Heart right ventricle (tissue), 16 donors: ENCODE results near the gene ZNF318. TPM values are rescaled to one million over a fixed set of nuclear protein-coding genes. Genes with fewer than 3 reads are reported as not detected.

ENCODE experiments used
- ATAC-seq, 8 donors: fragments of 200-7000 bp; cut with Tn5 transposase; one replicate each; pipeline ENCODE4 v1.9.1; 2020; ENCODE audit warnings: mild to moderate bottlenecking in 8 of 8, moderate library complexity in 8 of 8, moderate number of reproducible peaks in 1 of 8
- DNase-seq, 2 donors: peaks; one replicate each; pipeline ENCODE4 v3.0.0-alpha.2; 2020
- H3K27ac ChIP-seq, 10 donors: fragments of 200-600 bp; sonication (generic) in 2 of 10; one replicate each; pipeline versions ENCODE4 v1.5.0 to v1.8.0; 2020 to 2022; ENCODE audit warnings: mild to moderate bottlenecking in 3 of 10
- H3K27me3 ChIP-seq, 7 donors: fragments of 200-600 bp; one replicate each; pipeline ENCODE4 v1.8.0; 2021 to 2022; ENCODE audit warnings: mild to moderate bottlenecking in 2 of 7
- H3K36me3 ChIP-seq, 9 donors: fragments of 200-600 bp; sonication (generic) in 1 of 9; one replicate each; pipeline versions ENCODE4 v1.5.0 to v1.8.0; 2020 to 2022; ENCODE audit warnings: mild to moderate bottlenecking in 2 of 9
- H3K4me1 ChIP-seq, 9 donors: fragments of 200-600 bp; sonication (generic) in 1 of 9; one replicate each; pipeline versions ENCODE4 v1.5.0 to v1.8.0; 2020 to 2022; ENCODE audit warnings: mild to moderate bottlenecking in 4 of 9
- H3K4me3 ChIP-seq, 10 donors: fragments of 200-600 bp; sonication (generic) in 2 of 10; one replicate each; pipeline versions ENCODE4 v1.5.0 to v1.8.0; 2020 to 2022; ENCODE audit warnings: mild to moderate bottlenecking in 7 of 10, moderate library complexity in 2 of 10
- H3K9me3 ChIP-seq, 11 donors: fragments of 200-600 bp in 10 of 11; sonication (generic) in 2 of 11; one replicate each; pipeline versions ENCODE4 v1.5.0 to v1.8.0; 2013 to 2022; ENCODE audit warnings: mild to moderate bottlenecking in 2 of 11, control low read depth in 1 of 11, moderate library complexity in 1 of 11
- CTCF ChIP-seq, 9 donors: fragments of 200-600 bp; sonication (generic) in 2 of 9; IDR thresholded peaks; one replicate each; pipeline versions ENCODE4 v1.5.0 to v1.8.0; 2021 to 2022; ENCODE audit warnings: antibody characterized with exemption in 9 of 9, mild to moderate bottlenecking in 5 of 9, moderate library complexity in 1 of 9
- WGBS, 2 donors: extraction: QIAGEN DNeasy Blood & Tissue Kit; methylation state at CpG; one replicate each; pipeline ENCODE4 v1.1.7; 2013; ENCODE audit warnings: inconsistent platforms in 1 of 2; 5-methylcytosine and 5-hydroxymethylcytosine counted together
- intact Hi-C, 10 donors: fragments of 100-400 bp; cut with DNase I; formaldehyde crosslinking; loops; one replicate each; pipeline versions ENCODE4 v1.11.1 to v1.14.2; 2022
- polyA plus RNA-seq, 2 donors: library from polyadenylated mRNA; stranded (reverse); fragments of 200-250 nt; gene quantifications; one replicate each; pipeline ENCODE4 v1.2.3, GENCODE V29; 2013
- total RNA-seq, 10 donors: library from RNA; stranded (reverse); fragmentation: NEBNext Ultra II Directional in 3 of 10; extraction: Animal tissue kit (Norgen Biotek cat#: 25700) in 3 of 10; gene quantifications; one replicate each; pipeline versions ENCODE4 v1.2.1 to v1.2.4, GENCODE V29; 2021 to 2023
- donor health status: Arrhythmogenic right ventricular cardiomyopathy.
- donor health status: ischemic (EF 13 %, LVEDD 7.1; RV severe dilation, severe dysfunction).
- donor health status: healthy with polysubstance abuse.
- donor health status: DM: no; HTN: yes; CAD: no.
- donor health status: DM: no; HTN: no; CAD: no.
- donor health status: ischemic (EF 25% LVEDD 6.9; RV normal size, moderate dysfunction).
- donor health status: ischemic (EF 25% LVEDD 5.7; RV mildly dilated, moderate dysfunction).
- donor health status: healthy.
- donor health status: DM: yes; HTN: yes; CAD: no.
- donor health status: Ischemic cardiomyopathy.
- donor health status: ischemic (EF 35%, LVEDD 5.7; RV mildly dilated, moderate dysfunction).
- donor health status: nonischemic (EF 11% LVEDD 7.7; RV severe dilation, severe dysfunction).
- donor health status: DM: yes; HTN: yes; CAD: no.
- donor health status: PGD.
- donor health status: ischemic (EF 29% LVEDD 5.4; RV normal size, mild dysfunction).
- donor health status: nonischemic (EF 23%, LVEDD 6.1; RV moderate dilation, normal function).

Gene ZNF318
- total and polyA plus RNA-seq, 12 donors = 3.4 to 20.4 (median 13.7) TPM

DNA sequence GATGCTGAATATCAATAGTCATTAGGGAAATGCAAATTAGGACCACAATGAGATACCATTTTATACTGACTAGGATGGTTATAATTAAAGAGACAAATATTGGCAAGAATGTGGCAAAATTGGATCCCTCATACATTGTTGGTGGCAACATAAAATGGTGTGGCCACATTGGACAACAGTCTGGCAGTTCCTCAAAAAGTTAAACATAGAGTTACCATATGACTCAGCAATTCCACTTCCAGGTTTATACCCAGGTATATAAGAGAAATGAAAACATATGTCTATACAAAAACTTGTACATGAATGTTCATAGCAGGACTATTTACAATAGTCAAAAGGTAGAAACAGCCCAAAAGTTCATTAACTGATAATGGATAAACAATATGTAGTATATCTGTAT lies 58.8 kb downstream of the ZNF318 start:
- Histone ChIP-seq H3K27me3 (peaks cover 0 to 6% (median 0%) of the 10 kb centered on the region in 7 donors), H3K36me3 (no peaks in the 10 kb centered on the region), H3K4me3 (no peak overlapping the region), H3K4me1 (peaks cover 0 to 45% (median 14%) of the 10 kb centered on the region in 9 donors), H3K27ac (no peak overlapping the region), H3K9me3 (no peaks in the 10 kb centered on the region)
- ATAC-seq = no peak
- no peak for TF ChIP-seq CTCF (IDR thresholded peaks at IDR 0.05)
- DNase-seq = no peak
- intact Hi-C loops = no loop called here

DNA sequence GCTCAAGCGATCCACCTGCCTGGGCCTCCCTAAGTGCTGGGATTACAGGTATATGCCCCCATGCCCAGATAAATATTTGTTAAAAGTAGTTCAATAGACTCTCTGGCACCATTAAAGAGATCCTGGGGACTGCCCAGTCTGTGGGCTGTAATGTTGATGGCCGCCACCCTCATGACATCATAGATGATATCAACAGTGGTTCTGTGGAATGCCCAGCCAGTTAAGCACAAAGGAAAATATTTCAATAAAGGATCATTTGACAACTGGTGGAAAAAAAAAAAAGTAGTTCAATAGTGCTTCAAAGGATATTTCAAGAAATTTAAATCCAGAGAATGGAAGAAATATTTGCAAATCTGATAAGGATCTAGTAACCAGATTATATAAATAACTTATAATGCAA lies 59.3 kb downstream of the ZNF318 start:
- H3K27ac ChIP-seq = no peak overlapping the region
- WGBS, 2 donors = 95 to 97% methylated on average over 2 of the region's 2 CpGs
- TF ChIP-seq CTCF (IDR thresholded peaks at IDR 0.05) = no peak
- no peak for DNase-seq
- ATAC-seq = no peak
- peaks cover 0 to 6% (median 0%) of the 10 kb centered on the region in 7 donors for H3K27me3 ChIP-seq
- H3K4me3 ChIP-seq = no peak overlapping the region
- peaks cover 0 to 45% (median 14%) of the 10 kb centered on the region in 9 donors for H3K4me1 ChIP-seq
- no peaks in the 10 kb centered on the region for H3K36me3 ChIP-seq
- intact Hi-C loops = no loop called here
- H3K9me3 ChIP-seq = no peaks in the 10 kb centered on the region

GRCh38 chr6:43308990-43309477 lies 60.4 kb downstream of the ZNF318 start:
- peak overlapping the region in 4 of 10 donors; percentile 42 to 82 (median 76) for H3K27ac ChIP-seq

More at GRCh38 chr6:43308990-43309477, 60.4 kb downstream of the ZNF318 start:
- intact Hi-C loops = no loop called here
- peak overlapping the region in 9 of 10 donors; percentile 21 to 58 (median 49) for H3K4me3 ChIP-seq
- WGBS, 2 donors = 44 to 47% methylated on average over 9 of the region's 9 CpGs
- H3K27me3 ChIP-seq = peaks cover 0 to 6% (median 0%) of the 10 kb centered on the region in 7 donors
- ATAC-seq (no peak), DNase-seq (no peak)
- H3K9me3 ChIP-seq = no peaks in the 10 kb centered on the region
- no peaks in the 10 kb centered on the region for H3K36me3 ChIP-seq
- no peak for TF ChIP-seq CTCF (IDR thresholded peaks at IDR 0.05)
- peaks cover 0 to 45% (median 14%) of the 10 kb centered on the region in 9 donors for H3K4me1 ChIP-seq
